ENCODE results near the gene VGF.

Gene VGF

GRCh38 chr7:101164071-101164840 is 1.1 kb downstream of the VGF start:
- Mint-ChIP-seq H3K4me3 (peak overlapping the region; percentile 37), H3K27ac (no peak overlapping the region), H3K9me3 (no peaks in the 10 kb centered on the region), H3K36me3 (ENCODE audit: low read depth) (peaks cover 6% of the 10 kb centered on the region), H3K27me3 (peaks cover 50% of the 10 kb centered on the region), H3K4me1 (ENCODE audit: low read depth) (peaks cover 44% of the 10 kb centered on the region)

- Mint-ChIP-seq H3K4me3 (peak overlapping the region; percentile 54), H3K27me3 (peaks cover 44% of the 10 kb centered on the region), H3K27ac (no peak overlapping the region), H3K36me3 (ENCODE audit: low read depth) (peaks cover 6% of the 10 kb centered on the region), H3K4me1 (ENCODE audit: low read depth) (peaks cover 36% of the 10 kb centered on the region), H3K9me3 (no peaks in the 10 kb centered on the region)
Observed at GRCh38 chr7:101163279-101164070, 1.9 kb downstream of the VGF start.

GRCh38 chr7:101162551-101163278 is 2.7 kb downstream of the VGF start:
- Mint-ChIP-seq H3K4me1 (ENCODE audit: low read depth) (peaks cover 33% of the 10 kb centered on the region), H3K36me3 (ENCODE audit: low read depth) (peaks cover 9% of the 10 kb centered on the region), H3K27ac (no peak overlapping the region), H3K27me3 (peaks cover 36% of the 10 kb centered on the region), H3K9me3 (no peaks in the 10 kb centered on the region), H3K4me3 (peak overlapping the region; percentile 72)

DNA sequence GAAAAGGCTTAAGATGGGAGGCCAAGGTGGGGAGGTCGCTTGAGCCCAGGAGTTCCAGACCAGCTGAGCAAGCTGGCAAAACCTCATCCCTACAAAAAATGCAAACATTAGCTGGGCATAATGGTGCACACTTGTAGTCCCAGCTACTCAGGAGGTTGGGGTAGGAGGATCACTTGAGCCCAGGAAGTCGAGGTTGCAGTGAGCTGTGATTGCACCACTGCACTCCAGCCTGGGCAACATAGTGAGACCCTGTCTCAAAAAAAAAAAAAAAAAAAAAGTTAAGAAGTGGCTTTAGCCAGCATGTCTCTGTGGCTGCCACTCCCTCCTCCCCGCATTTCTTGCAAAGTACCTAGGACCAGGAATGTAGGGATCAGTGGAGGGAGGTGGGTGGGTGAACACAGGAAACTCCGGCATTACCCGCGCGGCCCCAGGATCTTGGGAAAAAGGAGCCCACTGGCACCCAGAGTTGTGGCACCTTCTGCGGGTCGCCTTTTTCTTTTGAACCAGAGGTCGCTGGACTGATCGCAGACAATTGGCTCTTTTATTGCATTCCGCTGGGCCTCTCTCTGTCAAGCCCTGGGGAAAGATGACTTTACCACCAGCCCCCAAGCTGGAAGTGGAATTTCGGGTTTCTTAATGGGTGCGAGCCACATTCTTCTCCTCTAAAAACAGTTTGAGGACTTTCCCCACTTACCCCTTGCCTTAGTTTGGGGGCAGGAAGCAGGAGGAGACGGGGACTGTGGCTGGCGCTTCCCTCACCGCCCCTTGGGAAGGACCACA is 3.5 kb downstream of the VGF start:
- Mint-ChIP-seq H3K9me3 (no peaks in the 10 kb centered on the region), H3K36me3 (ENCODE audit: low read depth) (peaks cover 9% of the 10 kb centered on the region), H3K4me1 (ENCODE audit: low read depth) (peaks cover 29% of the 10 kb centered on the region), H3K4me3 (peak overlapping the region; percentile 72), H3K27me3 (peaks cover 28% of the 10 kb centered on the region), H3K27ac (no peak overlapping the region)

GRCh38 chr7:101160910-101161309 is 4.5 kb downstream of the VGF start:
- H3K27me3 Mint-ChIP-seq: peaks cover 22% of the 10 kb centered on the region
- peaks cover 9% of the 10 kb centered on the region for H3K36me3 Mint-ChIP-seq (ENCODE audit: low read depth)
- H3K9me3 Mint-ChIP-seq: no peaks in the 10 kb centered on the region
- no peak overlapping the region for H3K27ac Mint-ChIP-seq
- no peak overlapping the region for H3K4me3 Mint-ChIP-seq
- H3K4me1 Mint-ChIP-seq (ENCODE audit: low read depth): peaks cover 21% of the 10 kb centered on the region

- Mint-ChIP-seq H3K4me1 (ENCODE audit: low read depth) (peaks cover 20% of the 10 kb centered on the region), H3K27ac (no peak overlapping the region), H3K4me3 (no peak overlapping the region), H3K9me3 (no peaks in the 10 kb centered on the region), H3K27me3 (peaks cover 14% of the 10 kb centered on the region), H3K36me3 (ENCODE audit: low read depth) (peaks cover 9% of the 10 kb centered on the region)
Observed at GRCh38 chr7:101159696-101160674, 5.4 kb downstream of the VGF start.

GRCh38 chr7:101156866-101157589 is 8.3 kb downstream of the VGF start:
- no peak overlapping the region for H3K27ac Mint-ChIP-seq
- H3K9me3 Mint-ChIP-seq: no peaks in the 10 kb centered on the region
- H3K36me3 Mint-ChIP-seq (ENCODE audit: low read depth): peaks cover 9% of the 10 kb centered on the region
- H3K4me1 Mint-ChIP-seq (ENCODE audit: low read depth): peaks cover 12% of the 10 kb centered on the region
- peaks cover 13% of the 10 kb centered on the region for H3K27me3 Mint-ChIP-seq
- no peak overlapping the region for H3K4me3 Mint-ChIP-seq

GRCh38 chr7:101156277-101156676 is 9.1 kb downstream of the VGF start:
- H3K27ac Mint-ChIP-seq: no peak overlapping the region
- H3K36me3 Mint-ChIP-seq (ENCODE audit: low read depth): peaks cover 9% of the 10 kb centered on the region
- H3K27me3 Mint-ChIP-seq: peaks cover 10% of the 10 kb centered on the region
- H3K4me3 Mint-ChIP-seq: no peak overlapping the region
- H3K4me1 Mint-ChIP-seq (ENCODE audit: low read depth): peaks cover 12% of the 10 kb centered on the region
- H3K9me3 Mint-ChIP-seq: no peaks in the 10 kb centered on the region

DNA sequence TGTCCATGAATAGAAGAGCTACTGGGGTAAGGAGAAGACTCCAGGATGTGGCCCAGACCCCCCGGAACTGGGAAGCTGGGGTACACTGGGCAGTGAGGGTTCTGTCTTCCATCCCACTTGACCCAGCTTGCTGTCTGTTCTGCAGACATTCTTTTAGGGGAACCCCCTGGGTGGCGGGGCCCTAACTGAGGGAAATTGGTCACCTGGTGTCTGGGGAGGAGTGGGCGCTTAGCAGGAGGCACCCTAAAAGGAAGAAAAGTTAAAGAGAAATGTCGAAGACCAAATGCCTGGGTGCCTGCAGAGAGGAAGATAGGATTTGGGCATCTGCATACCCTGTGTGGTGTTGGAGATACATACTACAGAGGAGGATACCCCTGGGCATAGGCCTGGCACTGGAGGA is 10.1 kb downstream of the VGF start:
- Mint-ChIP-seq H3K36me3 (ENCODE audit: low read depth) (peaks cover 8% of the 10 kb centered on the region), H3K27ac (no peak overlapping the region), H3K4me3 (peak overlapping the region; percentile 80), H3K9me3 (no peaks in the 10 kb centered on the region), H3K27me3 (peaks cover 11% of the 10 kb centered on the region), H3K4me1 (ENCODE audit: low read depth) (peaks cover 12% of the 10 kb centered on the region)

DNA sequence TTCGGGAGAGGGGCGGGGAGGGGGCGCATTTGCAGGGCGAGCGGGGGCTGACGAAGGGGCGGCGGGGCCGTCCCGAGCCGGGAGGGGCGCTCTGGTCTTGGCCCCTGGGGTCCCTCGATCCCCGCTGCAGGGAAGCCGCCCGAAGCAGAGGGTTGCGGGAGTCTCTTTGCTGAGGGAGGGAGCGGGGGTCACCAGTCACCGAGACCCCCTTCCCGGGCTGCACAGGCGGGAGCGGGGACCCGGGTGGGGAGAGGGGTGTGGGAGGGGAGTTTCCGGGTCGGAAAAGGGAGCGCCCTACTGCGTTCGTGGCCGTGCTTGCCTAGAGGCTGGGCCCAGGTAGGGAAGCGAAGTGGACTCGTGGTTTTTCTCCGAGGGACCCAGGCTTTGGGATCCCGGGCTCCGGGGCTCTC is 10.7 kb downstream of the VGF start:
- peaks cover 12% of the 10 kb centered on the region for H3K4me1 Mint-ChIP-seq (ENCODE audit: low read depth)
- no peak overlapping the region for H3K27ac Mint-ChIP-seq
- peaks cover 14% of the 10 kb centered on the region for H3K27me3 Mint-ChIP-seq
- H3K9me3 Mint-ChIP-seq: no peaks in the 10 kb centered on the region
- peaks cover 4% of the 10 kb centered on the region for H3K36me3 Mint-ChIP-seq (ENCODE audit: low read depth)
- peak overlapping the region; percentile 80 for H3K4me3 Mint-ChIP-seq

DNA sequence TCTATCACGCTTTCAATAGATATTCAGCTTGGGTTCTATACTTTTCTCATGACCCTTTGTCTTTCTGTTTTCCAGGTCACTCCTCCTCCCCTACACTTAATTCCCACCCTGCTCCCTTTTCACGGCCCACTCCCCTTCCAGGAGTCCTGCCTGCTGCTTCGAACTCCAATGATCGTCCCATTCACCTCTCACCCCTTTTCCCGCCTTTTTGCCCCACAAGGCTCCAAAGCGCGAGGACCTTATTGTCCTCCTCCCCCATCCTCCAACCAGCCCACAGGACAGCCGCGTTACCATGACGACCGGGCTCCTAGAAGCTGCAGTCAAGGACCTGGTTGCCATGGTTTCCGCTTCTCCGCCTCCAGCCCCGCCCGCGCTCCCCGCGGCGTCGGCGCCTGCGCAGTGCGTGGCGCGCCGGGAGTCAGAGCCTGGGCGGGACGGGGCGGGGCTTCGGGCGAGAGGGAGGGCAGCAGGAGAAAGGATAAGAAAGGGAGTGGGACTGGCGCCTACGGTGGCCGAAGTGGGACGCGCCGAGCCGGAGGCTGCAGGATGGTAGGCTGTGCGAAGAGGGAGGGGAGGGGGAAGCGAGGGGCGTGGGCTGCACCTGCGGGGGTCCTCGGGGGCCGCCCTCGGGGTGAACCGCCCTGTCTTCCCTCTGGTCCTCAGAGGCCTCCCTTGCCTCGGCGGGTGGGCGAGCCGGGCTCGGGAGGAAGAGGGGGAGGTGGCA is 11.2 kb downstream of the VGF start, which contains the start of gene AP1S1:
Gene AP1S1, plus strand, starts transcription at position 508 of the 724 bp plus-strand sequence. Its CDS starts 39 bp downstream, at position 547.
- peak within 1 kb of the TSS; percentile 34 for H3K27ac Mint-ChIP-seq
- H3K27me3 Mint-ChIP-seq: peaks cover 19% of the 10 kb centered on the region
- no peaks in the 10 kb centered on the region for H3K9me3 Mint-ChIP-seq
- peak within 1 kb of the TSS; percentile 80 for H3K4me3 Mint-ChIP-seq
- peaks cover 4% of the 10 kb centered on the region for H3K36me3 Mint-ChIP-seq (ENCODE audit: low read depth)
- peaks cover 12% of the 10 kb centered on the region for H3K4me1 Mint-ChIP-seq (ENCODE audit: low read depth)

- Mint-ChIP-seq H3K4me1 (ENCODE audit: low read depth) (peaks cover 21% of the 10 kb centered on the region), H3K4me3 (no peak overlapping the region), H3K36me3 (ENCODE audit: low read depth) (no peaks in the 10 kb centered on the region), H3K9me3 (no peaks in the 10 kb centered on the region), H3K27me3 (peaks cover 31% of the 10 kb centered on the region), H3K27ac (no peak overlapping the region)
Observed at GRCh38 chr7:101151908-101152651, 13.3 kb downstream of the VGF start.

Data from stimulated activated naive CD8-positive, alpha-beta T cell treated with anti-CD3 and anti-CD28 coated beads, Interleukin-15, Interleukin-2, amounts not matched to agents 100 ng/mL and 50 ng/mL, for 24 hours (primary cell).